IMR-90 (cell line): ENCODE results near the gene LMO1. TPM values are rescaled to one million over a fixed set of nuclear protein-coding genes. Genes with fewer than 3 reads are reported as not detected.

Source experiments
- ATAC-seq: fragments of 200-7000 bp; cut with Tn5 transposase; 2 replicates; pipeline ENCODE4 v1.9.1; 2020; ENCODE audit warnings: low read depth, mild to moderate bottlenecking, moderate library complexity
- BruUV-seq: library from RNA; stranded (reverse); fragments of 400-500 nt; replicated peaks from 2 replicates; lab custom pipeline; 2021; lab: Mats Ljungman, UMichigan
- CTCF ChIA-PET: fragments of 300-600 bp; formaldehyde crosslinking; extraction: SDS; loops from one replicate; lab custom pipeline; 2021; ENCODE audit warnings: antibody characterized with exemption; lab: Yijun Ruan, JAX
- POLR2A ChIA-PET: fragments of 300-600 bp; sonication (Branson Sonifier 250); formaldehyde crosslinking; loops from one replicate; lab custom pipeline; 2022; ENCODE audit warnings: antibody characterized with exemption; ENCODE audit not compliant: unreplicated experiment; lab: Charles Lee
- DNase-seq: peaks from one replicate; pipeline ENCODE4 v3.0.0; 2013
- H2AFZ ChIP-seq: replicated peaks from 2 replicates; pipeline ENCODE3; 2013; ENCODE audit warnings: low read length, mild to moderate bottlenecking; ENCODE audit not compliant: poor library complexity
- H2AK5ac ChIP-seq: 2 replicates; pipeline ENCODE4 v1.6.1; 2013; ENCODE audit warnings: low read depth, low read length, inconsistent platforms
- H2AK9ac ChIP-seq: replicated peaks from 2 replicates; pipeline ENCODE3; 2013; ENCODE audit warnings: mild to moderate bottlenecking, low read depth, low read length, moderate library complexity; ENCODE audit not compliant: poor library complexity
- H2BK120ac ChIP-seq: 2 replicates; pipeline ENCODE4 v1.6.1; 2013; ENCODE audit warnings: low read depth, low read length, inconsistent platforms
- H2BK15ac ChIP-seq: 3 replicates; pipeline ENCODE4 v1.6.1; 2013; ENCODE audit warnings: low read depth, low read length, inconsistent platforms
- H2BK20ac ChIP-seq: 2 replicates; pipeline ENCODE4 v1.6.1; 2013; ENCODE audit warnings: low read depth, mild to moderate bottlenecking, inconsistent platforms, low read length, moderate library complexity
- H2BK5ac ChIP-seq: 2 replicates; pipeline ENCODE4 v1.6.1; 2013; ENCODE audit warnings: mild to moderate bottlenecking, low read depth, low read length, inconsistent platforms; ENCODE audit not compliant: poor library complexity, severe bottlenecking
- H3K14ac ChIP-seq: replicated peaks from 2 replicates; pipeline ENCODE4 v1.6.1; 2013; ENCODE audit warnings: low read depth, low read length, inconsistent platforms
- H3K18ac ChIP-seq: 2 replicates; pipeline ENCODE4 v1.6.1; 2013; ENCODE audit warnings: low read depth, low read length, control low read depth
- H3K23ac ChIP-seq: 2 replicates; pipeline ENCODE4 v1.6.1; 2013; ENCODE audit warnings: low read depth, low read length, inconsistent platforms
- H3K27ac ChIP-seq: 2 replicates; pipeline ENCODE4 v1.5.1; 2013; ENCODE audit warnings: mild to moderate bottlenecking, control low read depth, low read length; ENCODE audit not compliant: insufficient read depth
- H3K27me3 ChIP-seq: 2 replicates; pipeline ENCODE4 v1.6.1; 2013; ENCODE audit warnings: low read length; ENCODE audit not compliant: control insufficient read depth, insufficient read depth
- H3K36me3 ChIP-seq: 2 replicates; pipeline ENCODE4 v1.6.1; 2013; ENCODE audit warnings: low read length, mixed read lengths; ENCODE audit not compliant: control insufficient read depth, insufficient read depth
- H3K4ac ChIP-seq: 2 replicates; pipeline ENCODE4 v1.6.1; 2013; ENCODE audit warnings: low read depth, low read length, inconsistent platforms
- H3K4me1 ChIP-seq: 2 replicates; pipeline ENCODE4 v1.6.1; 2013; ENCODE audit warnings: low read length, mixed read lengths; ENCODE audit not compliant: control insufficient read depth, insufficient read depth
- H3K4me2 ChIP-seq: 2 replicates; pipeline ENCODE4 v1.6.1; 2013; ENCODE audit warnings: low read depth, mild to moderate bottlenecking, control low read depth, low read length, moderate library complexity
- H3K4me3 ChIP-seq: 2 replicates; pipeline ENCODE4 v1.5.1; 2013; ENCODE audit warnings: low read depth, mild to moderate bottlenecking, control low read depth, low read length, moderate library complexity; ENCODE audit not compliant: insufficient read depth
- H3K56ac ChIP-seq: 2 replicates; pipeline ENCODE4 v1.6.1; 2013; ENCODE audit warnings: low read length, inconsistent platforms; ENCODE audit not compliant: insufficient read depth; ENCODE audit errors: extremely low read depth
- H3K79me1 ChIP-seq, 2 experiments: 2 replicates each; pipeline ENCODE4 v1.6.1; 2013; ENCODE audit warnings: low read length in 2 of 2, inconsistent platforms in 1 of 2, low read depth in 1 of 2
- H3K9ac ChIP-seq: 2 replicates; pipeline ENCODE4 v1.6.1; 2013; ENCODE audit warnings: low read depth, low read length, control low read depth
- H3K9me1 ChIP-seq: 2 replicates; pipeline ENCODE4 v1.6.1; 2013; ENCODE audit warnings: low read length, inconsistent platforms; ENCODE audit not compliant: insufficient read depth
- H3K9me3 ChIP-seq: 2 replicates; pipeline ENCODE4 v1.6.1; 2013; ENCODE audit warnings: low read length; ENCODE audit not compliant: control insufficient read depth, insufficient read depth
- H4K20me1 ChIP-seq: 2 replicates; pipeline ENCODE4 v1.6.1; 2013; ENCODE audit warnings: low read length, inconsistent platforms; ENCODE audit not compliant: insufficient read depth
- H4K5ac ChIP-seq: 2 replicates; pipeline ENCODE4 v1.6.1; 2013; ENCODE audit warnings: mild to moderate bottlenecking, low read depth, low read length, control low read depth
- H4K8ac ChIP-seq, 2 experiments: 2 replicates each; pipeline ENCODE4 v1.6.1; 2013; ENCODE audit warnings: low read depth in 2 of 2, low read length in 2 of 2, control low read depth in 1 of 2, inconsistent platforms in 1 of 2
- H4K91ac ChIP-seq: 2 replicates; pipeline ENCODE4 v1.6.1; 2013; ENCODE audit warnings: low read depth, low read length, inconsistent platforms; ENCODE audit not compliant: insufficient read depth
- BHLHE40 ChIP-seq: fragments of 150-350 bp; IDR thresholded peaks from 2 replicates; pipeline ENCODE4 v1.6.1; 2016; ENCODE audit warnings: mild to moderate bottlenecking, low read depth, low read length
- CTCF ChIP-seq: conservative IDR thresholded peaks from 2 replicates; pipeline ENCODE4 v1.5.1; 2012; ENCODE audit warnings: mild to moderate bottlenecking, low read depth, low read length, improper control_type of control experiment
- ELK1 ChIP-seq: fragments of 150-350 bp; IDR thresholded peaks from 2 replicates; pipeline ENCODE4 v1.6.1; 2016; ENCODE audit warnings: low read depth, mild to moderate bottlenecking, low read length, moderate library complexity, borderline replicate concordance
- MXI1 ChIP-seq: IDR thresholded peaks from 2 replicates; pipeline ENCODE4 v1.6.1; 2012; ENCODE audit warnings: low read depth, mild to moderate bottlenecking, low read length, moderate library complexity, borderline replicate concordance
- POLR2A ChIP-seq: IDR thresholded peaks from 2 replicates; pipeline ENCODE4 v1.6.1; 2012; ENCODE audit warnings: mild to moderate bottlenecking, low read depth, low read length
- RCOR1 ChIP-seq: IDR thresholded peaks from 2 replicates; pipeline ENCODE4 v1.6.1; 2012; ENCODE audit warnings: mild to moderate bottlenecking, low read length, improper control_type of control experiment; ENCODE audit not compliant: insufficient replicate concordance
- RFX5 ChIP-seq: IDR thresholded peaks from 2 replicates; pipeline ENCODE4 v1.8.0; 2012; ENCODE audit warnings: low read depth, mild to moderate bottlenecking, low read length, moderate library complexity
- dilution Hi-C: fragments of 300-500 bp; cut with HindIII; formaldehyde crosslinking; loops from one replicate; pipeline ENCODE4 v1.14.3; 2018; ENCODE audit warnings: low sequenced_read_pairs; ENCODE audit not compliant: unreplicated experiment
- in situ Hi-C: fragments of 300-500 bp; cut with MboI; formaldehyde crosslinking; loops from 3 replicates; pipeline ENCODE4 v1.14.3; 2019; ENCODE audit warnings: low sequenced_read_pairs, inconsistent platforms, mixed read lengths
- intact Hi-C: fragments of 100-400 bp; cut with micrococcal nuclease; formaldehyde crosslinking; loops from 2 replicates; pipeline ENCODE4 v1.10.0; 2022
- polyA plus RNA-seq, 3 experiments: library from polyadenylated mRNA; depleted of rRNA; stranded (reverse); fragments of >200 nt; gene quantifications; 2 replicates each; pipeline ENCODE4 v1.2.3, GENCODE V29; 2012; ENCODE audit warnings: low replicate concordance in 1 of 3
- total RNA-seq: library from RNA; depleted of rRNA; stranded (reverse); fragments of >200 nt; gene quantifications from 2 replicates; pipeline ENCODE4 v1.2.3, GENCODE V29; 2012

LMO1 gene
- total and polyA plus RNA-seq, 2 of the 4 experiments (the other 2 are of a cell fraction), result not detected

GRCh38 chr11:8273287-8273686 is 9.6 kb upstream of the LMO1 start:
- Histone ChIP-seq H2AK5ac (no peak overlapping the region), H3K27ac (no peak overlapping the region), H2AFZ (no peak overlapping the region), H4K91ac (no peak overlapping the region), H3K79me1 (no peaks in the 10 kb centered on the region), H3K9ac (no peak overlapping the region), H3K18ac (no peak overlapping the region), H3K4me2 (no peak overlapping the region), H3K9me3 (no peaks in the 10 kb centered on the region), H2BK120ac (no peak overlapping the region), H3K4me1 (no peaks in the 10 kb centered on the region), H3K4ac (no peak overlapping the region), H4K8ac (no peak overlapping the region), H3K23ac (no peak overlapping the region), H3K9me1 (no peaks in the 10 kb centered on the region), H2BK5ac (no peak overlapping the region), H2BK15ac (no peak overlapping the region), H4K20me1 (no peaks in the 10 kb centered on the region), H2AK9ac (no peak overlapping the region), H3K36me3 (no peaks in the 10 kb centered on the region), H3K27me3 (peaks cover 30% of the 10 kb centered on the region), H3K56ac (no peak overlapping the region), H4K5ac (no peak overlapping the region), H3K4me3 (no peak overlapping the region), H2BK20ac (no peak overlapping the region), H3K14ac (no peak overlapping the region)
- TF ChIP-seq RFX5 (no peak), POLR2A (no peak), ELK1 (no peak), CTCF (no peak), MXI1 (no peak), BHLHE40 (no peak), RCOR1 (no peak)
- intact Hi-C loops, result no loop called here
- ChIA-PET CTCF (interaction anchor here (1.4 kb wide), 1 partner anchor 9 kb away, joined by 8 read pairs; the partner anchor contains the start of gene LMO1), POLR2A (no interaction called here)
- BruUV-seq, result no TSS peak
- DNase-seq (peak; percentile 29), ATAC-seq (no peak)
- dilution Hi-C loops, result no loop called here
- in situ Hi-C loops, result no loop called here
